GM19452 (cell line): ENCODE measurements around the gene NDUFA8.

ENCODE experiments used
- ATAC-seq: cut with Tn5 transposase; IDR thresholded peaks from one replicate; pipeline ENCODE4 v1.9.1; 2021; ENCODE audit not compliant: unreplicated experiment

NDUFA8 gene

GRCh38 chr9:122186301-122186700 is 26.7 kb upstream of the NDUFA8 start:
- no peak for ATAC-seq

- ATAC-seq, result no peak
Observed at GRCh38 chr9:122184551-122184950, 25.0 kb upstream of the NDUFA8 start.

GRCh38 chr9:122183501-122183900 is 23.9 kb upstream of the NDUFA8 start:
- no peak for ATAC-seq

GRCh38 chr9:122180633-122181032 is 21.1 kb upstream of the NDUFA8 start:
- ATAC-seq, result no peak

GRCh38 chr9:122179690-122180074 is 20.1 kb upstream of the NDUFA8 start:
- ATAC-seq, result no peak

GRCh38 chr9:122179054-122179689 is 19.6 kb upstream of the NDUFA8 start:
- no peak for ATAC-seq

DNA sequence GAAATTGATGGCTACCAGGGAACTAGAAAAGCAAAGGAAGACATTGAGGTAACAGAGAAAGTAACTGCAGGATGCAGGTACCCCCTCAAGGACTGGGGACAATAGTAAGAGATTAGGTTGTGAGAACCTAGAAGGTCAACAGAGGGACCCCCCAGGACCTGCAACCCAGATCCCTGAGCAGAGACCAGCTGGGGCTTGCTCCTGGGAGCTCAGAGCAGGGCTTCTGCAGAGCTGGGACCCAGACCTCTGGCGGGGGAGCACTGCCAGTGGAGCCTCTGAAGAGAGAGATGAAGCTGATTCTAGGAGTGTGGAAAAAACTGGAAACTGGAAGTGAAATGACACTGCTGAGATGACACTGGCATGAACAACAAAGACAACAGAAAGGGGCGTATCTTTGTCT is 17.3 kb upstream of the NDUFA8 start:
- ATAC-seq, result no peak

DNA sequence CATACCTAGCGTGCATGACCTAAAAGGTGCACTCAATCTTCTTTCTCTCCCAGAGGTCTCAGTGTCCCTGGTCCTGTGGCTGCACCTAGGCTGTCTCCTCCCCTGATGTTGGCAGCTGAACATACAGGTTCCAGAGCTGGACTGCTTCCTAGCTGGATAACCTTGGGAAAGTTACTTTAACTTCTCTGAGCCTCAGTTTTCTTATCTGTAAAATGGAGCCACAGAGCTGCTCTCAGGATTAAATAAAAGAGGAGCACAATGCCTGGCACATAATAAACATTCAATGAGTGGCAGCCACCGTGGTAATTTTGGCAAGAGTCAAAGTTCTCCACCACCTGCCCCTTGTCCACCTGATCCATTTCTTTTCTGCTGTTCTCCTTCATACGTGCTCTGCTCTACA is 14.1 kb upstream of the NDUFA8 start:
- no peak for ATAC-seq

- ATAC-seq, result no peak
Observed at GRCh38 chr9:122172131-122172530, 12.6 kb upstream of the NDUFA8 start.

DNA sequence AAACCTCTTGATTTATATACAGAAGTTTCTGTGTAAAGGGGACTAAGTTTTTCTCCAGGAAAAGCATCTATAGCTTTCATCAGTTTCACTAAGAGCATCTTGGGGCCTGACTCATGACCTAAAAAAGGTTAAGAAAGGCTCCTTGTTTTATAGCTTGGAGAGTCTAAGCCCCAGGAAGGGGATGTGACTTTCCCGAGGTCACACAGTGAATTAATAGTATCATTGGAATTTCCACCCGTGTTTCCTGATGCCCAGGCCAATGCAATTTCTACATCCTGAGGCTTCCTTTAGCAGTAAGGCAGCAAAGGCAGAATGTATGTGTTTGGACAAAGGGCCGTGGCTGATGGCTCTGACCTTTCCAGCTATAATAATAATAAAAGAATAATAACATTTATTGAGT is 8.8 kb upstream of the NDUFA8 start:
- no peak for ATAC-seq

DNA sequence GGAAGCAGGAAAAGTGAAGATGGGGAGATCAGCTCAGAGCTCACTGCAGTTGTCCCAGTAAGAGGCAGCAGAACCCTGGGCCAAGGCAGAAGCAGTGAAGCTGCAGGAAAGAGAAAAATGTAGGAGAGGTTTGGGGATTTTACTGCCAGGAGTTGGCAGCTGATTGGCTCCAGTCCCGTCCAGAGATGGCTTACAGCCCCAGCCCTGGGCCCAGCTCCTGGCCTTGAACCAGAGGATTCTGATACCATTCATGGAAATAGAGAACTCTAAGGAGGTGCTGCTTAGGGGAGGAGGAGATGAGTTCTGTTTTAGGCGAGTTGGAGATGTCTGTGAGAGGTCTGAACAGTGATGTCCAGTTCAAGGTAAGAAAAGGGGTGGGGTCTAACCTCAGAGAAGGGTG is 4.7 kb upstream of the NDUFA8 start:
- ATAC-seq, result no peak

GRCh38 chr9:122162415-122162814 is 2.8 kb upstream of the NDUFA8 start:
- no peak for ATAC-seq

DNA sequence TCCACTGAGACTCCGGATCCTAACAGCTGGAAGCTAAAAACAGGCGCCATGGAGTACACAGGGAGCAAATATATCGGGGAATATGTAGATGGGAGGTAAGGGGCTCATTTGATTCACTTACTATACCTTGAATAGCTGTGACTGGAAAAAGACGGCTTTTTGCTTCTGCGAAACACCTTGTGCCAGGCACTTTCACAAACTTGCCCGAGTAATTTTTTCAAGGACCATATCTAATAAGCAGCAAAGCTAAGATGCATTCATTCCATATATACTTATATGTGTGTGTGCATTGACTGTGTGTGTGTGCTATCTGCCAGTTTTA is 307 bp upstream of the NDUFA8 start:
- peak; percentile 4 for ATAC-seq

GRCh38 chr9:122158202-122158601 is 1.4 kb downstream of the NDUFA8 start:
- no peak for ATAC-seq

GRCh38 chr9:122155796-122156195 is 3.8 kb downstream of the NDUFA8 start:
- no peak for ATAC-seq

GRCh38 chr9:122151267-122151828 is 8.2 kb downstream of the NDUFA8 start:
- no peak for ATAC-seq

DNA sequence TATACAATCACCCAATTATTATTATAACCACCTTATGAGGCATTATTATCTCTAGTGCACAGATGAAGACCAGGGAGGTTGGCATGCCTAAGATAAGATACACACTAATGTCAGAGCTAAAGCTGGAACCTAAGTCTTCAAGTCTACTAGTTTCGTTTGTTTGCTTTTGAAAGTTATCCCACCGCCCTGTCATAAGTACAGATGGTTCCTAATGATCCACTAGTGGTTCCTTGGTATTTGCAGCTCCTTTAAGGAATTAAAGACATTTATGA is 14.1 kb downstream of the NDUFA8 start:
- no peak for ATAC-seq

DNA sequence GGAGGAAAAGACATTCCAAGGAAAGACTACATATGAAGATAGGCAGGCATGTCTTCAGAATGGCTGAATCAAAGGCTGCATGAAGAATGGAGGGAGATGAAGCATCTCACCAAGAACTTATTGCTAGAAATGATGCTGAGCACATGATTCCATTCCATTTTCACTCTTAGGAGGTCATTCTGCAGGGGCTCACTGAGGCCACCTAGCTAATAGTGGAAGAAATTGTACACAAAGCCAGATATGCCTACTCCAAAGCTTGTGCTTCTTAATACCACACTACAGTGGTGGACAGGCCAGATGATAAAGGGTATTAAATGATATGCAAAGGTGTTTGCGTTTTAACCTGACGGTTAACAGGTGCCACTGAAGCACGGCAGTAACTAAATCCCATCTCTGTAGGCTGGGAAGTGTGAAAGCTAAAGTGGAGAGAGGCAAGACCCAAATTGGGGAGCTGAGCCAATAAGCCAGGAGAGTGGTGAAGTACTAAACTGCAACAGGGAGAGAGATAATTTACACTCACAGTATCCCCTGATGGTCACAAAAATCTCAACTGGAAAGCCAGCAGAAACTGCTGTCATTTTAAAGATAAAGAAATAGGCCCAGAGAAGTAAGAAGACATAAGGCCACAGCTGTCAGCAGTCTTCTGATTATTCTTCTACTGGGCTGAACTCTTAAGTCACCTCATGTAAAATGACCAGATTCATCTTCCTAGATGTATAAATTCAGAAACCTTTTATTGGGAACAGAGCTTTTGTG is 14.6 kb downstream of the NDUFA8 start:
- no peak for ATAC-seq

DNA sequence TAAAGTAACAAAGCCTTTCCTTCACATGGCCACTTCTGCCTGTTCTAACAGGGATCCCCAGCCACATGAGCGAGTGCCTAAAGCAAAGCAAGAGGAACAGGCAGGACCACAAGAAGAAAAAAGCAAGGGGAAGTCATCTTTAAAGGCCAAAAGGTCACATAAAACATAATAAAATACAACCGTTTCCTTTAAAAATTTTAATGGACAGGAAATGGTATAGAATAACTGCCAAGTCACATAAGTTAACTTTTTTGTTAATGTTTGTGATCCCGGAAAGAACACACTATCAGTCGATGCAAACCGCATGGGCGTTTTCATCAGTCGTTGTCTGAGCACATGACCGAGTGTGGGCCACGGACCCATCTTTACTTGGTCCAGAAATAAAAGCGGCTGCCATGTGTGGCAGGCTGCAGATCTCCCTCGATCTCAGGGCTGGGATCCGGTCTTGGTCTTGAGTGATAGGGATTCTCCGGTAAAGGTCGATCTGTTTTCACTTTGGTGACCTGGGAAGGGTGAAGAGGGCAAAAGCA is 15.6 kb downstream of the NDUFA8 start:
- ATAC-seq, result no peak

DNA sequence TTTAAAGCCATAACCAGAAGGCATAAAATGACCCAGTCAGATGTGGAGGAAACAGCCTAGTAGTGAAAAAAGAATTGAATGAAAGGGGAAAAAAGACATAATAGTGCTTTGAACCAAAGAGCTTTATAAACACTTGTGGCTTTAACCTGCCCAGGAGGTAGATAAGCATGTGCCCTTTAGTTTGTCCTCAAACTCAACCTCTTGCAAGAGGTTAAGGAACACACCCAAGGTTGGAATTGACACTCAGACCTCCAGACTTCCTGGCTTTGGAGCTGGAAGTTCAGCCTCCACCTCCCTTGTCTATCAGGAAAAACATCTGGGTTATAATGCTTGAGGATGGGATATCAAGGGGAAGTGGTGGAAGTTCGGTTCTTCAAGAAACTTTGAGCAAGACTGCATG is 16.3 kb downstream of the NDUFA8 start:
- no peak for ATAC-seq

DNA sequence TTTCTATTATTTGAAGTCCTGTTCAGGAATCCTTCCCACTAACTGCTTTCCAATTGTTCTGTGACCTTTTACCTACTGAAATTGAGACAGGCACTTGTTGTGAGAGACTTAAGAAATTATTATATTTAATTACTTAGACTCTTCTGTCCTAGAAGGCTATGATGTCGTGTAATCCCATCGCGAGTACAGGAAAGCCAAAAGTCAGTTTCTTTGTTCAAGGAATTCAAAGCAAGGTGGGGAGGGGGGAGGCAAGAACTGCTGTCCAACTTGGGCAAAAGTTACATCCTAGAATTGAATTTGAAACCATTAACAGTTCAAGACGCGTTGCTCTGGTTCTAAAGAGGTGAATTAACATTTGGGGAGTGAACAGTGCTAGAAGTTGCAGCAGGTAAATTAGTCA is 17.9 kb downstream of the NDUFA8 start:
- no peak for ATAC-seq

DNA sequence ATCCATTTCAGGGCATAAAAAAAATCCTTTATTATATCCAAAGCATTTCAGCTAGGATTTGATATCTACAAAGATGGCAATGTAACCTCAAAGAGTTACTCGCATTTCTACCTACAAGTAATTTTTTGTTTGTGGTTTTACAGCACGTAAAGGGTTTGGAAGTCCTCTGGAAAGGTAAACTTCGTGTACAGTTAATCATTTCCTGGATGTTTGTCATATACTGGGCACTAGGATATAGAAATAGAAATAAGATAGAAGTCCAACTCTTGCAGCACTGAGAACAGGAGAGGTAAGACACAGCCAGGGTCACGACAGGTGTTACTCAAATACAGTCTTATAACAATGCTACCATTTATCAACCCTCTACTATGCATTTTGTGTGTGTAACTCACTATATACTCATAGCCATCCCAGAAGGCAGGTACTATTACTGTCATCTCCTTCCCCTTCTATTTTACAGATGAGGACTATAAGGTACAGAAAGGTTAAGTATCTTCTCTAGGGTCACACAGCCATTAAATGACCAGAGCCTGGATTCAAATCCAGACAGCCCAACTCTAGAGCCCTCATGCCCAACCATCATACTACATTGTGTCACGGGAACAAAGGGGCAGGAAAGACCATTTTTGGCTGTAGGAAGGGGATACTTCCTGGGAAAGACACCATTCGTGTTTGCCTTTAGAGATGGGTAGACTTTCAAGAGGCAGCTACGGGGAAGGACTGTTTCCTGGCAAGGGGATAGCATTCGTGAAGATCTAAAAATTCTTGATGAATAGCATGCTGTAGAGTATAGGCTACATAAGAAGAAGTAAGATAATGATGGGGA is 19.0 kb downstream of the NDUFA8 start:
- ATAC-seq, result no peak
